GM04503 (cell line): ENCODE results near the gene KCNK5.

Experiments
- DNase-seq: peaks from one replicate; pipeline ENCODE4 v3.0.0-alpha.2; 2012; ENCODE audit warnings: low read depth

KCNK5 gene

GRCh38 chr6:39197922-39198500 lies 31.3 kb downstream of the KCNK5 start:
- DNase-seq: no peak

GRCh38 chr6:39197521-39197920 lies 31.8 kb downstream of the KCNK5 start:
- DNase-seq: no peak

- DNase-seq: no peak
Observed at GRCh38 chr6:39196673-39197091, 32.6 kb downstream of the KCNK5 start.

GRCh38 chr6:39195792-39196385 lies 33.4 kb downstream of the KCNK5 start:
- DNase-seq: no peak

- no peak for DNase-seq
Observed at GRCh38 chr6:39194466-39194865, 34.8 kb downstream of the KCNK5 start.

- no peak for DNase-seq
Observed at GRCh38 chr6:39193201-39193791, 36.0 kb downstream of the KCNK5 start.

- no peak for DNase-seq
Observed at GRCh38 chr6:39192736-39193135, 36.5 kb downstream of the KCNK5 start.

- no peak for DNase-seq
Observed at GRCh38 chr6:39191236-39191930, 37.9 kb downstream of the KCNK5 start.

- no peak for DNase-seq
Observed at GRCh38 chr6:39190545-39191235, 38.6 kb downstream of the KCNK5 start.

GRCh38 chr6:39189915-39190544 lies 39.2 kb downstream of the KCNK5 start:
- no peak for DNase-seq

- no peak for DNase-seq
Observed at GRCh38 chr6:39189131-39189530, 40.1 kb downstream of the KCNK5 start.

- DNase-seq: no peak
Observed at GRCh38 chr6:39188571-39188970, 40.7 kb downstream of the KCNK5 start.

- no peak for DNase-seq
Observed at GRCh38 chr6:39188098-39188450, 41.2 kb downstream of the KCNK5 start.

- DNase-seq: no peak
Observed at GRCh38 chr6:39184906-39185580, 44.2 kb downstream of the KCNK5 start.

- no peak for DNase-seq
Observed at GRCh38 chr6:39182604-39183003, 46.7 kb downstream of the KCNK5 start.

GRCh38 chr6:39181826-39182225 lies 47.4 kb downstream of the KCNK5 start:
- DNase-seq: no peak

GRCh38 chr6:39181333-39181732 lies 47.9 kb downstream of the KCNK5 start:
- DNase-seq: no peak

- no peak for DNase-seq
Observed at GRCh38 chr6:39178804-39179203, 50.5 kb downstream of the KCNK5 start.

GRCh38 chr6:39178235-39178634 lies 51.0 kb downstream of the KCNK5 start:
- DNase-seq: no peak

GRCh38 chr6:39177130-39177529 lies 52.1 kb downstream of the KCNK5 start:
- DNase-seq: no peak

GRCh38 chr6:39173270-39173669 lies 56.0 kb downstream of the KCNK5 start:
- no peak for DNase-seq

- DNase-seq: no peak
Observed at GRCh38 chr6:39172377-39172757, 56.9 kb downstream of the KCNK5 start.
